B cell (primary cell): ENCODE data around the gene B3GNT9. TPM values are rescaled to one million over a fixed set of nuclear protein-coding genes. Genes with fewer than 3 reads are reported as not detected.

ENCODE experiments used
- ATAC-seq: fragments of 200-7000 bp; cut with Tn5 transposase; one replicate; pipeline ENCODE4 v1.10.0; 2021; ENCODE audit warnings: low read depth, mild to moderate bottlenecking, moderate number of reproducible peaks, moderate library complexity
- CTCF ChIA-PET: fragments of 350-600 bp; sonication (Branson Sonifier 250); formaldehyde crosslinking; loops from one replicate; lab custom pipeline; 2021; ENCODE audit warnings: antibody characterized with exemption, inconsistent platforms; lab: Charles Lee
- POLR2A ChIA-PET: fragments of 350-600 bp; sonication (Branson Sonifier 250); formaldehyde crosslinking; loops from one replicate; lab custom pipeline; 2021; ENCODE audit warnings: antibody characterized with exemption; lab: Charles Lee
- DNase-seq: peaks from one replicate; pipeline ENCODE4 v3.0.0; 2013
- H2AFZ ChIP-seq: 2 replicates; pipeline ENCODE4 v1.6.1; 2012; ENCODE audit warnings: mild to moderate bottlenecking, low read depth, low read length; ENCODE audit not compliant: insufficient read depth, poor library complexity, severe bottlenecking
- H3K27ac ChIP-seq, 2 donors: 1 replicate in 1 of 2; 2 replicates in 1 of 2; pipeline ENCODE4 v1.5.1; 2012 to 2013; ENCODE audit warnings: low read length in 2 of 2, mild to moderate bottlenecking in 2 of 2, moderate library complexity in 1 of 2
- H3K27me3 ChIP-seq, 4 experiments: fragments of 200-600 bp in 1 of 4; sonication (generic) in 1 of 4; replicated peaks in 1 of 4; 1 replicate in 2 of 4; 2 replicates in 2 of 4; pipeline versions ENCODE4 v1.6.1 to v1.7.0; 2013 to 2016; ENCODE audit warnings: low read length in 3 of 4, mild to moderate bottlenecking in 2 of 4, mixed read lengths in 1 of 4, moderate library complexity in 1 of 4; ENCODE audit not compliant: insufficient read depth in 4 of 4, control insufficient read depth in 3 of 4; ENCODE audit errors: control extremely low read depth in 1 of 4
- H3K36me3 ChIP-seq, 2 experiments: replicated peaks in 1 of 2; 1 replicate in 1 of 2; 2 replicates in 1 of 2; pipeline versions ENCODE4 v1.6.1 to v1.7.1; 2013; ENCODE audit warnings: low read length in 1 of 2; ENCODE audit not compliant: insufficient read depth in 2 of 2, control insufficient read depth in 1 of 2; ENCODE audit errors: control extremely low read depth in 1 of 2, extremely low read depth in 1 of 2
- H3K4me1 ChIP-seq, 2 donors: fragments of 200-600 bp in 1 of 2; sonication (generic) in 1 of 2; 1 replicate in 1 of 2; 2 replicates in 1 of 2; pipeline versions ENCODE4 v1.5.1 to v1.6.1; 2013 to 2017; ENCODE audit warnings: low read length in 2 of 2; ENCODE audit not compliant: control insufficient read depth in 2 of 2, insufficient read depth in 2 of 2
- H3K4me2 ChIP-seq: replicated peaks from 2 replicates; pipeline ENCODE3; 2012; ENCODE audit warnings: mild to moderate bottlenecking, low read depth, low read length; ENCODE audit not compliant: poor library complexity, severe bottlenecking
- H3K4me3 ChIP-seq, 5 experiments: fragments of 200-600 bp in 1 of 5; sonication (generic) in 1 of 5; 1 replicate in 3 of 5; 2 replicates in 2 of 5; pipeline versions ENCODE4 v1.5.1 to v1.7.0; 2011 to 2016; ENCODE audit warnings: low read length in 4 of 5, mild to moderate bottlenecking in 4 of 5, low read depth in 2 of 5, control low read depth in 1 of 5, moderate library complexity in 1 of 5; ENCODE audit not compliant: insufficient read depth in 1 of 5; ENCODE audit errors: control extremely low read depth in 1 of 5, extremely low read depth in 1 of 5
- H3K79me2 ChIP-seq: fragments of 200-600 bp; sonication (generic); one replicate; pipeline ENCODE4 v1.6.0; 2016; ENCODE audit warnings: low read length; ENCODE audit not compliant: control insufficient read depth, insufficient read depth
- H3K9ac ChIP-seq: fragments of 200-600 bp; sonication (generic); 2 replicates; pipeline ENCODE4 v1.6.1; 2017; ENCODE audit warnings: mild to moderate bottlenecking, low read length, moderate library complexity
- H3K9me3 ChIP-seq, 3 donors: one replicate each; pipeline versions ENCODE4 v1.6.1 to v1.7.1; 2013; ENCODE audit warnings: low read length in 2 of 3; ENCODE audit not compliant: control insufficient read depth in 2 of 3, insufficient read depth in 1 of 3; ENCODE audit errors: control extremely low read depth in 1 of 3
- H4K20me1 ChIP-seq: 2 replicates; pipeline ENCODE4 v1.6.0; 2012; ENCODE audit warnings: mild to moderate bottlenecking, low read length; ENCODE audit not compliant: insufficient read depth, control insufficient read depth, poor library complexity, severe bottlenecking
- H3K27ac Mint-ChIP-seq: one replicate; pipeline ENCODE4 v1.8.0; 2021; ENCODE audit warnings: mixed read lengths
- H3K27me3 Mint-ChIP-seq: one replicate; pipeline ENCODE4 v1.8.0; 2021; ENCODE audit warnings: mixed read lengths
- H3K4me1 Mint-ChIP-seq: one replicate; pipeline ENCODE4 v1.8.0; 2021; ENCODE audit warnings: mixed read lengths
- H3K4me3 Mint-ChIP-seq: one replicate; pipeline ENCODE4 v1.8.0; 2021; ENCODE audit warnings: mixed read lengths
- H3K9me3 Mint-ChIP-seq: one replicate; pipeline ENCODE4 v1.8.0; 2022; ENCODE audit warnings: mixed read lengths; ENCODE audit not compliant: insufficient read depth
- CTCF ChIP-seq: fragments of 200-600 bp; IDR thresholded peaks from one replicate; pipeline ENCODE4 v1.8.0; 2022; ENCODE audit warnings: antibody characterized with exemption, mild to moderate bottlenecking
- EZH2 ChIP-seq: IDR thresholded peaks from 2 replicates; pipeline ENCODE4 v1.6.1; 2012; ENCODE audit warnings: borderline replicate concordance, low read depth, mild to moderate bottlenecking, moderate library complexity, low read length; ENCODE audit not compliant: insufficient read depth, poor library complexity, severe bottlenecking
- WGBS: methylation state at CpG from one replicate; pipeline ENCODE4 v1.1.5; 2013; ENCODE audit warnings: missing lambda C conversion rate; ENCODE audit not compliant: insufficient coverage; 5-methylcytosine and 5-hydroxymethylcytosine counted together
- intact Hi-C: fragments of 100-400 bp; cut with micrococcal nuclease; formaldehyde crosslinking; loops from one replicate; pipeline ENCODE4 v1.10.0; 2022
- polyA plus RNA-seq: library from polyadenylated mRNA; depleted of rRNA; stranded (reverse); fragments of >200 nt; gene quantifications from 2 replicates; pipeline ENCODE4 v1.2.3, GENCODE V29; 2012
- total RNA-seq, 2 donors: library from RNA; stranded (reverse); fragments of 120-200 nt in 1 of 2; gene quantifications; 1 replicate in 1 of 2; 2 replicates in 1 of 2; pipeline versions ENCODE4 v1.2.3 to v1.2.4, GENCODE V29; 2013 to 2022

The B3GNT9 gene
- total and polyA plus RNA-seq, 2 donors (not counting 1 experiment from before 2014, with no cell fraction given): 1.6 to 2.5 TPM

- no peak for TF ChIP-seq CTCF
- TF ChIP-seq EZH2: no peak
- Histone ChIP-seq H3K36me3 (no peaks in the 10 kb centered on the region), H3K79me2 (no peaks in the 10 kb centered on the region), H3K4me3 (peak overlapping the region in 3 of 5 experiments; percentile 36 to 51 (median 49)), H3K4me1 (peaks cover 31% of the 10 kb centered on the region in 2 donors), H3K9ac (peak overlapping the region; percentile 60), H2AFZ (peak overlapping the region; percentile 72), H3K27me3 (peaks cover 0 to 61% (median 26%) of the 10 kb centered on the region in 4 experiments), H3K27ac (no peak overlapping the region), H3K4me2 (peak overlapping the region; percentile 86), H3K9me3 (peaks cover 0 to 10% (median 0%) of the 10 kb centered on the region in 3 donors), H4K20me1 (peaks cover 4% of the 10 kb centered on the region)
- DNase-seq (peak; percentile 68), ATAC-seq (peak; percentile 53)
- WGBS: 6% methylated on average over 73 of the region's 73 CpGs
- intact Hi-C loops: no loop called here
- peaks cover 36% of the 10 kb centered on the region for H3K27me3 Mint-ChIP-seq
- CTCF ChIA-PET: interaction anchor here (1.0 to 3.6 kb wide), 3 partner anchors 7 to 23 kb away, joined by 4 to 15 read pairs (median 6); no protein-coding TSS in a partner anchor
- H3K4me3 Mint-ChIP-seq: peak overlapping the region; percentile 80
- H3K9me3 Mint-ChIP-seq: no peaks in the 10 kb centered on the region
- H3K27ac Mint-ChIP-seq: no peak overlapping the region
- H3K4me1 Mint-ChIP-seq: peaks cover 23% of the 10 kb centered on the region
- POLR2A ChIA-PET: interaction anchor here (0.6 to 0.7 kb wide), 2 partner anchors 82 to 199 kb away, joined by 3 to 8 read pairs; no protein-coding TSS in a partner anchor
Observed at GRCh38 chr16:67177743-67178699, 27.2 kb upstream of the B3GNT9 start.
